Esophagus squamous epithelium (tissue), 5 donors: ENCODE data around the gene ASH1L. TPM values are rescaled to one million over a fixed set of nuclear protein-coding genes. Genes with fewer than 3 reads are reported as not detected.

Source experiments
- DNase-seq: peaks from one replicate; lab custom pipeline; 2025; lab: John Stamatoyannopoulos, UW
- H3K27ac ChIP-seq, 4 donors: fragments of 200-600 bp; sonication (generic); one replicate each; pipeline ENCODE4 v1.5.1; 2016 to 2019; ENCODE audit warnings: mild to moderate bottlenecking in 1 of 4
- H3K27me3 ChIP-seq, 4 donors: fragments of 200-600 bp; sonication (generic); 1 replicate in 3 of 4; 2 replicates in 1 of 4; pipeline versions ENCODE4 v1.5.1 to v1.6.0; 2017 to 2021; ENCODE audit warnings: antibody characterized with exemption in 1 of 4
- H3K36me3 ChIP-seq, 3 donors: fragments of 200-600 bp; sonication (generic); one replicate each; pipeline ENCODE4 v1.5.1; 2016 to 2019
- H3K4me1 ChIP-seq, 3 donors: fragments of 200-600 bp; sonication (generic); one replicate each; pipeline ENCODE4 v1.5.1; 2017 to 2019
- H3K4me3 ChIP-seq, 4 donors: fragments of 200-600 bp; sonication (generic); 1 replicate in 3 of 4; 2 replicates in 1 of 4; pipeline ENCODE4 v1.5.1; 2016 to 2019; ENCODE audit warnings: mild to moderate bottlenecking in 2 of 4, moderate library complexity in 1 of 4
- H3K9me3 ChIP-seq, 3 donors: fragments of 200-600 bp; sonication (generic); one replicate each; pipeline ENCODE4 v1.5.1; 2016 to 2019
- CTCF ChIP-seq, 6 experiments: fragments of 450-650 bp in 4 of 6; fragments of 200-600 bp in 2 of 6; sonication (generic) in 2 of 6; IDR thresholded peaks; one replicate each; pipeline ENCODE4 v1.5.1; 2016 to 2019; ENCODE audit warnings: antibody characterized with exemption in 6 of 6, mild to moderate bottlenecking in 4 of 6, moderate library complexity in 4 of 6
- POLR2A ChIP-seq, 4 donors: fragments of 450-650 bp; IDR thresholded peaks; one replicate each; pipeline ENCODE4 v1.6.1; 2017; ENCODE audit warnings: antibody characterized with exemption in 4 of 4, mild to moderate bottlenecking in 4 of 4, moderate library complexity in 3 of 4
- WGBS, 2 donors: methylation state at CpG; one replicate each; pipeline ENCODE4 v1.1.5; 2018; 5-methylcytosine and 5-hydroxymethylcytosine counted together
- intact Hi-C: fragments of 100-400 bp; cut with DNase I; formaldehyde crosslinking; loops from one replicate; pipeline ENCODE4 v1.15.0; 2022
- total RNA-seq, 4 donors: library from RNA; depleted of rRNA; stranded (reverse); fragments of >200 nt; gene quantifications; one replicate each; pipeline ENCODE4 v1.1.0, GENCODE V29; 2016
- donor health status: DM: yes; HTN: yes; CAD: no.

ASH1L gene
- total RNA-seq, 4 donors from 2014 or later = 27.6 to 57.4 (median 31.2) TPM

GRCh38 chr1:155320661-155321617 lies 241.7 kb downstream of the ASH1L start, which contains the start of gene RUSC1:
RUSC1 (plus strand) TSS chr1:155320894; CDS start chr1:155321774, 880 bp downstream.
- Histone ChIP-seq H3K27me3 (no peaks in the 10 kb centered on the region), H3K4me1 (peaks cover 31 to 43% (median 35%) of the 10 kb centered on the region in 3 donors), H3K9me3 (no peaks in the 10 kb centered on the region), H3K36me3 (peaks cover 0 to 41% (median 4%) of the 10 kb centered on the region in 3 donors), H3K27ac (peak within 1 kb of the TSS; percentile 48 to 99 (median 97)), H3K4me3 (peak within 1 kb of the TSS; percentile 29 to 95 (median 57))
- intact Hi-C loops = no loop called here
- WGBS, 2 donors = 17 to 28% methylated on average over 26 to 34 of the region's 51 CpGs
- no peak for TF ChIP-seq CTCF (IDR thresholded peaks at IDR 0.05)
- TF ChIP-seq POLR2A (IDR thresholded peaks at IDR 0.05) = peak in 1 of 4 donors; percentile 40
- DNase-seq = no peak

- H3K36me3 ChIP-seq = peaks cover 0 to 46% (median 4%) of the 10 kb centered on the region in 3 donors
- DNase-seq = no peak
- H3K27ac ChIP-seq = peak overlapping the region; percentile 48 to 99 (median 97)
- peak overlapping the region; percentile 29 to 95 (median 57) for H3K4me3 ChIP-seq
- TF ChIP-seq CTCF (IDR thresholded peaks at IDR 0.05) = no peak
- no peak for TF ChIP-seq POLR2A (IDR thresholded peaks at IDR 0.05)
- intact Hi-C loops = no loop called here
- H3K4me1 ChIP-seq = peaks cover 24 to 36% (median 28%) of the 10 kb centered on the region in 3 donors
- no peaks in the 10 kb centered on the region for H3K27me3 ChIP-seq
- WGBS, 2 donors = 35 to 40% methylated on average over 11 of the region's 11 CpGs
- no peaks in the 10 kb centered on the region for H3K9me3 ChIP-seq
Measured at GRCh38 chr1:155320252-155320651, 242.4 kb downstream of the ASH1L start.

- WGBS, 2 donors = 80 to 90% methylated on average over 3 to 5 of the region's 5 CpGs
- Histone ChIP-seq H3K27ac (peak overlapping the region in 1 of 4 donors; percentile 96), H3K9me3 (no peaks in the 10 kb centered on the region), H3K36me3 (peaks cover 0 to 53% (median 11%) of the 10 kb centered on the region in 3 donors), H3K4me3 (no peak overlapping the region), H3K27me3 (no peaks in the 10 kb centered on the region), H3K4me1 (peaks cover 22 to 33% (median 26%) of the 10 kb centered on the region in 3 donors)
- intact Hi-C loops = no loop called here
- TF ChIP-seq CTCF (IDR thresholded peaks at IDR 0.05) (no peak), POLR2A (IDR thresholded peaks at IDR 0.05) (no peak)
- no peak for DNase-seq
Measured at GRCh38 chr1:155319536-155319935, 243.1 kb downstream of the ASH1L start.

GRCh38 chr1:155318082-155318481 lies 244.5 kb downstream of the ASH1L start:
- peaks cover 22 to 33% (median 26%) of the 10 kb centered on the region in 3 donors for H3K4me1 ChIP-seq
- H3K27ac ChIP-seq = no peak overlapping the region
- H3K27me3 ChIP-seq = no peaks in the 10 kb centered on the region
- DNase-seq = no peak
- WGBS, 2 donors = 82 to 95% methylated on average over 7 to 9 of the region's 9 CpGs
- no peaks in the 10 kb centered on the region for H3K9me3 ChIP-seq
- H3K36me3 ChIP-seq = peaks cover 0 to 67% (median 13%) of the 10 kb centered on the region in 3 donors
- no peak overlapping the region for H3K4me3 ChIP-seq
- intact Hi-C loops = no loop called here
- TF ChIP-seq CTCF (IDR thresholded peaks at IDR 0.05) (no peak), POLR2A (IDR thresholded peaks at IDR 0.05) (no peak)

GRCh38 chr1:155316922-155317321 lies 245.7 kb downstream of the ASH1L start:
- H3K4me3 ChIP-seq = no peak overlapping the region
- H3K9me3 ChIP-seq = no peaks in the 10 kb centered on the region
- peaks cover 0 to 79% (median 19%) of the 10 kb centered on the region in 3 donors for H3K36me3 ChIP-seq
- TF ChIP-seq CTCF (IDR thresholded peaks at IDR 0.05) (no peak), POLR2A (IDR thresholded peaks at IDR 0.05) (no peak)
- 90 to 91% methylated on average over 3 of the region's 3 CpGs for WGBS, 2 donors
- H3K27me3 ChIP-seq = no peaks in the 10 kb centered on the region
- no peak overlapping the region for H3K27ac ChIP-seq
- DNase-seq = no peak
- H3K4me1 ChIP-seq = peaks cover 17 to 22% (median 17%) of the 10 kb centered on the region in 3 donors
- intact Hi-C loops = no loop called here
